ENCODE measurements around the gene ITGB1BP1.

The ITGB1BP1 gene

DNA sequence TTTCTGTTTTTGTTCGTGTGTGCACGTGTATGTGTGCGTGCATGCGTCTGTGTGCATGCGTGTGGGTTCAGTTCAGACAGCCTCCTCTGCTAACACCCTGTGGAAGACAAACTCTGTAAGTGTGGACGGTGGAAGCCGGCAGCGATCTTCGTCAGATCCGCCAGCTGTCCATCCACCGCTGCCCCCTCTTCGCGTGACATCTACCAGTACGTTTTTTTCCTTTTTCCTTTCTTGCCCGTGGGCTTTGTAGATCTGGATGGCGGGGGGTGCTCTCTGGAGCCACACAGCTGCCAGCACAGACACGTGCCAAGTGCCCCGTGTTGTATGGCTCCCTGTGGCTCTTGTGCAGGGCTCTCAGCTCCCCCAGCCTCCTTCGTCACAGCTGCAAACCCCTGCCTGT lies 32.3 kb downstream of the ITGB1BP1 start:
- Histone ChIP-seq H3K27ac (ENCODE audit: low read depth in 2 of 2, low read length in 2 of 2) (no peak overlapping the region), H3K9me3 (ENCODE audit: control insufficient read depth in 2 of 2, low read length in 2 of 2) (no peaks in the 10 kb centered on the region), H3K4me3 (ENCODE audit: low read length in 2 of 2) (no peak overlapping the region)

DNA sequence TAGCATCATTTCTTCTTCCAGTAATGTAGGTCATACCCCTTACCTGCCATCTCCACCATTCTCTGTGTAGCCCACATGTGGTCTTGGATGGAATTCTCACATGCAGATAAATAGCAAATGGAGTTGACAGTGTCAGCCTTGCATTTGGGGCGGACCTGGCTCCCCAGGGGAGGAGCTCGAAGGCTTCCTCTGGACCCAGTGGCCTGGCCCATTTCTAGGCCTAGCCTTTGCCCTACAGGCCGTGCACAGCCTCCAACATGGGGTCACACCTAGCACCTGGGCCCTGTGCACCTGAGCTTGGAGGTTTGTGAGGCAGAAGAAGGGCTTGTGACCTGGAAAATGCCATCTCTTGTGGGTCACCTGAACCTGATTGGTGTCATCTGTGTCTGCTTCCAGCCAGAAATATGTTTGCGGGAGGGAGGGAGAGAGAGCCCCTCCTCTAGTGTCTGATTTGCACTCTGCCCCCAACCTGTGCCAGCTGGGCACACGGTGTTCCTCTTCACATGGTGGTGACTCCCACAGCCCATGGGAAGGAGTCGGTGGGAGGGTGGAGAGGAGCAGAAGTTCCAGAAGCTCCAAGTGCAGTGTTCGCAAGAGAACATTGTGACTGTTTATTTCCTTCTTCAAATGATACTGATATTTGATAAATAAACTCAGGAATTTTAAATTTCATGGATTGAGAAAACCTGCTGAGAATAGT lies 33.0 kb downstream of the ITGB1BP1 start:
- Histone ChIP-seq H3K9me3 (ENCODE audit: control insufficient read depth in 2 of 2, low read length in 2 of 2) (no peaks in the 10 kb centered on the region), H3K4me1 (ENCODE audit: control insufficient read depth in 2 of 2, insufficient read depth in 2 of 2, low read length in 2 of 2) (no peaks in the 10 kb centered on the region), H3K9ac (ENCODE audit: low read depth in 1 of 2, low read length in 2 of 2) (no peak overlapping the region), H3K36me3 (ENCODE audit: control insufficient read depth in 2 of 2, insufficient read depth in 2 of 2, low read length in 2 of 2) (peaks cover 52 to 58% of the 10 kb centered on the region in 2 donors), H3K4me3 (ENCODE audit: low read length in 2 of 2) (no peak overlapping the region), H3K27me3 (ENCODE audit: control insufficient read depth in 2 of 2, insufficient read depth in 2 of 2, low read length in 2 of 2) (no peaks in the 10 kb centered on the region), H3K27ac (ENCODE audit: low read depth in 2 of 2, low read length in 2 of 2) (no peak overlapping the region)

More for the DNA sequence above, 32.3 kb downstream of the ITGB1BP1 start:
- Histone ChIP-seq H3K4me1 (ENCODE audit: control insufficient read depth in 2 of 2, insufficient read depth in 2 of 2, low read length in 2 of 2) (no peaks in the 10 kb centered on the region), H3K27me3 (ENCODE audit: control insufficient read depth in 2 of 2, insufficient read depth in 2 of 2, low read length in 2 of 2) (no peaks in the 10 kb centered on the region), H3K9ac (ENCODE audit: low read depth in 1 of 2, low read length in 2 of 2) (no peak overlapping the region), H3K36me3 (ENCODE audit: control insufficient read depth in 2 of 2, insufficient read depth in 2 of 2, low read length in 2 of 2) (peaks cover 48 to 51% of the 10 kb centered on the region in 2 donors)

DNA sequence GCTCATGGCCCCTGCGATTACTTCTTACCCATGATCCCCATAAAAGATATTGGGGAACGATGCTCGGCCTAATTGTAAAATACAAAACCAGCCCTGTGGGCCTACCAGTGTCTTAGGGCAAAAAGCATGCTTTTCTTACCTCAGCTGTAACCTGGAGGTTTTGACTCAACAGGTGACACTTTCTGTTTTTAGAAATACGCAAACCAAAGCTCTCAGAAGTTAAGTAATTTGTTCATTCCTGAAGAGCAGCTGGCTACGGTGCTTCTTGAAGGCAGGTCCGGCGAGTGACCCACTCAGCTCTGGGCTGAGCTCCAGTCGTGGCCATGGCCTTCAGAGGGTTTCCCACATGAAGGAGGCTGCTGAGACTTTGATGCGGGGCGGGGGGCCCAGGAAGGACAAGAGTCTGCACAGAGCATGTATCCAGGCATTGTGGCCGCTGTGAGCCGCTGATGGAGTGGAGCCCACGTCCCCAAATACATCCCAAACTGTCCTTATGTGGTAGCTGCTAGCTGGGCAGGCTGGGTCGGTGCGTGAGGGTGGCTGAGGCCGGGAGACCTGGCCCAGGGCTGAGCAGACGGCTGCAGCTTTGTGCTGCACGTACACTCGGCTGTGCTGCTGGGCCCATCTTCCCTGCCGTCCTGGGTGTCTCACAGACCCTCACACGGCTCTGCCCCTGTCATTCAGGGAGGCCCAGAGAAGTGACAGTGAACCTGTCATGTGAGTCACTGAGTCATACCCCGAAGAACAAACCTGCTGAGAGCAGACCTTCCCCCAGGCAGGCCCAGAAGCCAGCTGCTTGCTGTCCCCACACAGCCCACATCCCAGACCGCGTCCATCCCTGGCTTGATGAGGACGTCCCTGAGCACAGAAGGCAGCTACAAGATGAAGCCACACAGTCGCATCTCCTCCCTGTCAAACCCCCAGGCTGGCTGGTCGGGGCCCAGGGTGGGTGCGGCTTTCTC lies 34.1 kb downstream of the ITGB1BP1 start:
- Histone ChIP-seq H3K27ac (ENCODE audit: low read depth in 2 of 2, low read length in 2 of 2) (no peak overlapping the region), H3K9ac (ENCODE audit: low read depth in 1 of 2, low read length in 2 of 2) (no peak overlapping the region), H3K36me3 (ENCODE audit: control insufficient read depth in 2 of 2, insufficient read depth in 2 of 2, low read length in 2 of 2) (peaks cover 54 to 58% of the 10 kb centered on the region in 2 donors), H3K27me3 (ENCODE audit: control insufficient read depth in 2 of 2, insufficient read depth in 2 of 2, low read length in 2 of 2) (no peaks in the 10 kb centered on the region), H3K4me3 (ENCODE audit: low read length in 2 of 2) (no peak overlapping the region), H3K9me3 (ENCODE audit: control insufficient read depth in 2 of 2, low read length in 2 of 2) (no peaks in the 10 kb centered on the region), H3K4me1 (ENCODE audit: control insufficient read depth in 2 of 2, insufficient read depth in 2 of 2, low read length in 2 of 2) (no peaks in the 10 kb centered on the region)

DNA sequence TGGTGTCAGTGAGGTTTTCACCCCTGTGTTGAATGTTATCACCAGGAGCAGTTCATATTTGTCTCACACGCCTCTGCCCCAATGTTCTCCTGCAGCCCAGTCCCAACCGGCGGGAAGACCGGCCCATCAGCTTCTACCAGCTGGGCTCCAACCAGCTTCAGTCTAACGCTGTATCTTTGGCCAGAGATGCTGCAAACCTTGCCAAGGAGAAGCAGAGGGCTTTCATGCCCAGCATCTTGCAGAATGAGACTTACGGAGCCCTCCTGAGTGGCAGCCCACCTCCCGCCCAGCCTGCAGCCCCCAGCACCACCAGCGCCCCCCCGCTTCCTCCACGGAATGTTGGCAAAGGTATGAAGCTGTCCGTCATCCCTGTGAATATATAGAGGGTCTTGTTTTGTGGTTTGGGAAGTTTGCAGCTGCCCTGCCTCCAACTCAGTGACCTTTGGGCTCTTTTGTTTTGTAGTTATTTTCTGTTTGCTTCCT lies 35.1 kb downstream of the ITGB1BP1 start:
- Histone ChIP-seq H3K27me3 (ENCODE audit: control insufficient read depth in 2 of 2, insufficient read depth in 2 of 2, low read length in 2 of 2) (no peaks in the 10 kb centered on the region), H3K9me3 (ENCODE audit: control insufficient read depth in 2 of 2, low read length in 2 of 2) (no peaks in the 10 kb centered on the region), H3K36me3 (ENCODE audit: control insufficient read depth in 2 of 2, insufficient read depth in 2 of 2, low read length in 2 of 2) (peaks cover 60% of the 10 kb centered on the region in 2 donors), H3K9ac (ENCODE audit: low read depth in 1 of 2, low read length in 2 of 2) (no peak overlapping the region), H3K4me1 (ENCODE audit: control insufficient read depth in 2 of 2, insufficient read depth in 2 of 2, low read length in 2 of 2) (no peaks in the 10 kb centered on the region), H3K27ac (ENCODE audit: low read depth in 2 of 2, low read length in 2 of 2) (no peak overlapping the region), H3K4me3 (ENCODE audit: low read length in 2 of 2) (no peak overlapping the region)

DNA sequence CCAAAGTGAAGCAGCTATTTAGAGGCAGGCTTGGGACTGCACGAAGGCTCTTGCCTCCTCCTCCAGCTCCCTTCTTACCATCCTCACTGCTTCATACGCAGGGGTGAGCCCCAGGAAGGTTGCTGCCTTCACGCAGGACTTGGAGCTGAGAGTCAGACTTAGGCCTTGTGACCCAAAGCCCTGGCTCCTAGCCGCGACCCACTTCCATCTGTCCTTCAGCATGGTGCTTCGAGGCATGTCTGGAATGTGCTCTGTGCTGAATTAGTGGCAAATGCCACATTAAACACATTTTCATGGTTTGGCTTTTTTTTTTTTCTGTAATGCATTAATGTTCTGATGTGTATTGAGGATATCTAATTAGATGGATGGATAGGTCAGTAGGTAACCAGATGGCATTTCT lies 37.5 kb downstream of the ITGB1BP1 start:
- H3K36me3 ChIP-seq (ENCODE audit: control insufficient read depth in 2 of 2, insufficient read depth in 2 of 2, low read length in 2 of 2) = peaks cover 54 to 63% of the 10 kb centered on the region in 2 donors
- H3K9me3 ChIP-seq (ENCODE audit: control insufficient read depth in 2 of 2, low read length in 2 of 2) = no peaks in the 10 kb centered on the region
- H3K27me3 ChIP-seq (ENCODE audit: control insufficient read depth in 2 of 2, insufficient read depth in 2 of 2, low read length in 2 of 2) = no peaks in the 10 kb centered on the region
- H3K9ac ChIP-seq (ENCODE audit: low read depth in 1 of 2, low read length in 2 of 2) = no peak overlapping the region
- no peak overlapping the region for H3K4me3 ChIP-seq (ENCODE audit: low read length in 2 of 2)
- H3K27ac ChIP-seq (ENCODE audit: low read depth in 2 of 2, low read length in 2 of 2) = no peak overlapping the region
- peaks cover 2 to 8% of the 10 kb centered on the region in 2 donors for H3K4me1 ChIP-seq (ENCODE audit: control insufficient read depth in 2 of 2, insufficient read depth in 2 of 2, low read length in 2 of 2)

DNA sequence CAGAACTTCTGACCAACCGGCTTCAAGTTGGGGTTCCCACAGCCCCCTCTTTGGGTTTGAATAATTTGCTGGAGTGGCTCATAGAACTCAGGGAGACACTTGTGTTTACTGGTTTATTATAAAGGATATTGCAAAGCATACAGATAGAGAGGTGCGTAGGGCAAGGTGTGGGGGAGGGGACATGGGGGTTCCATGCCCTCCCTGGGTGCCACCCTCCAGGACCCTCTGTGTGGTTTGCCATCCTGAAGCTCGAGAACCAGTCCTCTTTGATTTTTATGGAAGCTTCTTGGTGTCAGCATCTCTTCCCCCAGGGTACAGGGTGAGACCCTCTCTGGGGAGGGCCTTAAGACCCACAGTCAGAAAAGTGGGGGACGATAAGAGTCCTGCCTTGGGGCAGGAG lies 38.8 kb downstream of the ITGB1BP1 start:
- Histone ChIP-seq H3K4me3 (ENCODE audit: low read length in 2 of 2) (no peak overlapping the region), H3K4me1 (ENCODE audit: control insufficient read depth in 2 of 2, insufficient read depth in 2 of 2, low read length in 2 of 2) (peaks cover 6 to 11% of the 10 kb centered on the region in 2 donors), H3K36me3 (ENCODE audit: control insufficient read depth in 2 of 2, insufficient read depth in 2 of 2, low read length in 2 of 2) (peaks cover 45 to 57% of the 10 kb centered on the region in 2 donors), H3K9me3 (ENCODE audit: control insufficient read depth in 2 of 2, low read length in 2 of 2) (no peaks in the 10 kb centered on the region), H3K27me3 (ENCODE audit: control insufficient read depth in 2 of 2, insufficient read depth in 2 of 2, low read length in 2 of 2) (no peaks in the 10 kb centered on the region), H3K9ac (ENCODE audit: low read depth in 1 of 2, low read length in 2 of 2) (no peak overlapping the region), H3K27ac (ENCODE audit: low read depth in 2 of 2, low read length in 2 of 2) (no peak overlapping the region)

DNA sequence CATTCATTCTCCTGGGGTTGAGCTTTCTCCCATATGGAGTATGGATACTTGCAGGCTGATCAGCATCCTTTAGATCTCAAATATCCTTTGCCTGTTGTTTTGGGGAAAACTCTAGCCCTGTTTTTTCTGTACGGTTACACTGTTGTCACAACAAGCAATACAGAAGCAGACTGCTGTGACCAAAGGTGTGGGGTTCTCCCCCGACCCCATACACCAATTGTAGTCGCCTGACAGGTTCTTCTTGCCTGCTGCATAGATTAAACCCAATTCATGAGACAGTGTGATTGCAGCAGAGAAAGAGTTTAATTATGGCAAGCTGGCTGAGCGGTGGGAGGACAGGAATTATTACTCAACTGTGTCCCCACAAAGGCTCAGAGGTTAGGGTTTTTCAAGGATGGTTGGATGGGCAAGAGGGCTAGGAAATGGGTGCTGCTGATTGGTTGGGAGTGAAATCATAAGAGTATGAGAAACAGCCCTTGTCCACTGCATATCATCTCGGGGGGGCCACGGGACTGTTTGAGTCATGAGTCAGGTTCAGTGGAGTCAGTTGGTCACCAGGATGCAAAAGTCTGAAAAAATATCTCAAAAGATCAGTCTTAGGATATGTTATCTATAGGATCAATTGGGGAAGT lies 40.6 kb downstream of the ITGB1BP1 start:
- Histone ChIP-seq H3K27ac (ENCODE audit: low read depth in 2 of 2, low read length in 2 of 2) (no peak overlapping the region), H3K4me1 (ENCODE audit: control insufficient read depth in 2 of 2, insufficient read depth in 2 of 2, low read length in 2 of 2) (peaks cover 12 to 20% of the 10 kb centered on the region in 2 donors), H3K27me3 (ENCODE audit: control insufficient read depth in 2 of 2, insufficient read depth in 2 of 2, low read length in 2 of 2) (no peaks in the 10 kb centered on the region), H3K9ac (ENCODE audit: low read depth in 1 of 2, low read length in 2 of 2) (no peak overlapping the region), H3K36me3 (ENCODE audit: control insufficient read depth in 2 of 2, insufficient read depth in 2 of 2, low read length in 2 of 2) (peaks cover 36 to 53% of the 10 kb centered on the region in 2 donors), H3K9me3 (ENCODE audit: control insufficient read depth in 2 of 2, low read length in 2 of 2) (no peaks in the 10 kb centered on the region), H3K4me3 (ENCODE audit: low read length in 2 of 2) (no peak overlapping the region)

DNA sequence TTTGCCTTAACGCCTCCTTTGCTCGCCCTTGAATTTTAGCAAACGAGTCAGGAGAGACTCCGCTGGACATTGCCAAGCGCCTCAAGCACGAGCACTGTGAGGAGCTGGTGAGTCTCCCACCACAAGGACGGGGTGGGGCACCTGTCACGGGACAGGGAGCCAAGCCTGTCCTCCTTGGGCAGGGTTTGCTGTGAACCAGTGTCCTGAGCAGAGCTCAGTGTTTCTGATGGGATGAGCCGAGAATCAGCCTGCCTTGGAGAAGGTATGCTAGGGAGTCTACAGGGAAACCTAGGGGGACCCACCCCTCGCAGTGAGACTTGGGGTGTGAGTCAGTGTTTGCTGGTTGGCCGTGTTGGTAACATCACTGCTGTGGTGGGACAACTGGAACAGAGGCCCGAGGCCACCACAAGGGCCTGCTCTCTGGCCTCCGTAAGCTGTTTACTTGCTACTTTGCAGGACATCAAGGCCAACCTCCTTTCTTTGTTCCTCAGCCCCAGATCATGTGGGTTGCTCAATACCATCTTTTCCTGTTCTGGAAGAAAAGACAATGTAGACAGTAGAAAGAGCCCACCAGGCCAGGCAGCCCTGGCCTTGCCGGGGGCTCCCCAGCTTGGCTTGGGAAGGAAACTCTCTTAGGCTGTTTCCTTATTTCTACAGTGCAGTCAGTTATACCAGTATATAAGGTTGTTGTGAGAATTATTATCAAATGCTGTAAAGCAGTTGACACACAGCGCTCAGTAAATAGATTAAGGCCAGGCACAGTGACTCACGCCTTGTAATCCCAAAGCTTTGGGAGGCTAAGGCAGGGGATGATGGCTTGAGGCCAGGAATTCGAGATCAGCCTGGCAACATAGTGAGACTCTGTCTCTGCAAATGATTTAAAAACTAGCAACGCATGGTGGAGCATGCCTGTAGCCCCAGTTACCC lies 42.4 kb downstream of the ITGB1BP1 start:
- Histone ChIP-seq H3K27me3 (ENCODE audit: control insufficient read depth in 2 of 2, insufficient read depth in 2 of 2, low read length in 2 of 2) (no peaks in the 10 kb centered on the region), H3K9me3 (ENCODE audit: control insufficient read depth in 2 of 2, low read length in 2 of 2) (no peaks in the 10 kb centered on the region), H3K9ac (ENCODE audit: low read depth in 1 of 2, low read length in 2 of 2) (no peak overlapping the region), H3K4me3 (ENCODE audit: low read length in 2 of 2) (no peak overlapping the region), H3K4me1 (ENCODE audit: control insufficient read depth in 2 of 2, insufficient read depth in 2 of 2, low read length in 2 of 2) (peaks cover 12 to 20% of the 10 kb centered on the region in 2 donors), H3K27ac (ENCODE audit: low read depth in 2 of 2, low read length in 2 of 2) (peak overlapping the region; percentile 69 to 75), H3K36me3 (ENCODE audit: control insufficient read depth in 2 of 2, insufficient read depth in 2 of 2, low read length in 2 of 2) (peaks cover 38 to 50% of the 10 kb centered on the region in 2 donors)

DNA sequence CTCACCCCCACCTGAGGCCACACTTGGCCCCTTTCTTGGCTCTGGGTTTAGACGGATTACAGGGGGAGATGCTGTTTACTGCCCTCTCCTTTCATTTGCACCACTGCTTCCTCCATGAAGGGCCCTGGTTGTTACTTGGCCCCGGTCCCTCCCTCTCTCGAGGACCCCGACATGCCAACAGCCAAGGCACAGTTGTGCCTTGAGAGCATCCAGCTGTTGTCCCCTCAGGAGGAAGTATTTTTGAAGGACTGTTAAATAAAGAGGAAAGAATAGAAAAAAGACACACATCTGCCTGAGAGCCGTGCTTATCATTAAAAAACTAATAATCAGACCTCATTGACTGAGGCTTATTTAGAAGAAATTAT lies 44.0 kb downstream of the ITGB1BP1 start:
- Histone ChIP-seq H3K36me3 (ENCODE audit: control insufficient read depth in 2 of 2, insufficient read depth in 2 of 2, low read length in 2 of 2) (peaks cover 36 to 47% of the 10 kb centered on the region in 2 donors), H3K27ac (ENCODE audit: low read depth in 2 of 2, low read length in 2 of 2) (peak overlapping the region in 1 of 2 donors; percentile 57), H3K27me3 (ENCODE audit: control insufficient read depth in 2 of 2, insufficient read depth in 2 of 2, low read length in 2 of 2) (no peaks in the 10 kb centered on the region)

More for the DNA sequence above, 44.0 kb downstream of the ITGB1BP1 start:
- no peak overlapping the region for H3K9ac ChIP-seq (ENCODE audit: low read depth in 1 of 2, low read length in 2 of 2)
- H3K4me3 ChIP-seq (ENCODE audit: low read length in 2 of 2) = no peak overlapping the region
- peaks cover 12 to 20% of the 10 kb centered on the region in 2 donors for H3K4me1 ChIP-seq (ENCODE audit: control insufficient read depth in 2 of 2, insufficient read depth in 2 of 2, low read length in 2 of 2)
- H3K9me3 ChIP-seq (ENCODE audit: control insufficient read depth in 2 of 2, low read length in 2 of 2) = no peaks in the 10 kb centered on the region
